Measurements from ENCODE around the gene PHTF2.

PHTF2 gene

DNA sequence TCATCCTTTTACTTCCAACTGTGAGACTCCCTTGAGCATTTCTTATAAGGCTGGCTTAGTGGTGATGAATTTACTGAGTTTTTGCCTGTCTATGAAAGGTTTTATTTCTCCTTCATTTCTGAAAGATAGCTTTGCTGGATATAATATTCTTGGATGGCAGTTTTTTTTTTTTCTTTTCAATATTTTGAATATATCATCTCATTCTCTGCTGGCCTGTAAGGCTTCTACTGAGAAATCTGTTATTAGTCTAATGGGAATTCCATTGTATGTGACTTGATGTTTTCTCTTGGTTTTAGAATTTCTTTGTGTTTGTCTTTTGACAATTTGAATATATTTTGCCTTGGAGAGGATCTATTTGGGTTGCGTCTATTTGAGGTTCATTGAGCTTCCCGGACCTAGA, 22.4 kb downstream of the PHTF2 start:
- TF ChIP-seq, protein P1, sequence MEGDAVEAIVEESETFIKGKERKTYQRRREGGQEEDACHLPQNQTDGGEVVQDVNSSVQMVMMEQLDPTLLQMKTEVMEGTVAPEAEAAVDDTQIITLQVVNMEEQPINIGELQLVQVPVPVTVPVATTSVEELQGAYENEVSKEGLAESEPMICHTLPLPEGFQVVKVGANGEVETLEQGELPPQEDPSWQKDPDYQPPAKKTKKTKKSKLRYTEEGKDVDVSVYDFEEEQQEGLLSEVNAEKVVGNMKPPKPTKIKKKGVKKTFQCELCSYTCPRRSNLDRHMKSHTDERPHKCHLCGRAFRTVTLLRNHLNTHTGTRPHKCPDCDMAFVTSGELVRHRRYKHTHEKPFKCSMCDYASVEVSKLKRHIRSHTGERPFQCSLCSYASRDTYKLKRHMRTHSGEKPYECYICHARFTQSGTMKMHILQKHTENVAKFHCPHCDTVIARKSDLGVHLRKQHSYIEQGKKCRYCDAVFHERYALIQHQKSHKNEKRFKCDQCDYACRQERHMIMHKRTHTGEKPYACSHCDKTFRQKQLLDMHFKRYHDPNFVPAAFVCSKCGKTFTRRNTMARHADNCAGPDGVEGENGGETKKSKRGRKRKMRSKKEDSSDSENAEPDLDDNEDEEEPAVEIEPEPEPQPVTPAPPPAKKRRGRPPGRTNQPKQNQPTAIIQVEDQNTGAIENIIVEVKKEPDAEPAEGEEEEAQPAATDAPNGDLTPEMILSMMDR (IDR thresholded peaks at IDR 0.05; ENCODE audit: low read depth, low read length) = no peak
- DNase-seq (ENCODE audit: extremely low read depth, low read depth) = no peak

DNA sequence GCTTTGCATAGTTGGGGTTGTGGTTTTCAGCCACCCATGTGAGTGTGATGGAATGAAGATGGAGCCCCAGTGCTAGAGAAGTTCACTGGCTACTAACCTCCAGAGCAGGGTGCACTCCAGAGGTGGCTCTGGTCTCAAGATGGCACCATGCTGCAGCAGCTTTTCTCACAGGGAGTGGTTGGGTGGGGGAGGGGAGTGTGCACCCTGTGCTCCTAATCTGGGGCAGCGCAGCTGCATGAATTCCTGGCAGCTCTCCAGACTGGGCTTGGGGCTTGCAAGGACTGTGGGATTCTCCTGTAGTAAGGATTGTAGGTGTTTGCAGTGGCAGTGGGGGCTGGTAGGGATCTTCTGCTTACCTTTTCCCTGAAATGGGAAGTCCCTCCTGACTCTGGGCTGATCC, 23.7 kb downstream of the PHTF2 start:
- DNase-seq (ENCODE audit: extremely low read depth, low read depth) = no peak
- TF ChIP-seq, protein P1 (IDR thresholded peaks at IDR 0.05; ENCODE audit: low read depth, low read length) = no peak

DNA sequence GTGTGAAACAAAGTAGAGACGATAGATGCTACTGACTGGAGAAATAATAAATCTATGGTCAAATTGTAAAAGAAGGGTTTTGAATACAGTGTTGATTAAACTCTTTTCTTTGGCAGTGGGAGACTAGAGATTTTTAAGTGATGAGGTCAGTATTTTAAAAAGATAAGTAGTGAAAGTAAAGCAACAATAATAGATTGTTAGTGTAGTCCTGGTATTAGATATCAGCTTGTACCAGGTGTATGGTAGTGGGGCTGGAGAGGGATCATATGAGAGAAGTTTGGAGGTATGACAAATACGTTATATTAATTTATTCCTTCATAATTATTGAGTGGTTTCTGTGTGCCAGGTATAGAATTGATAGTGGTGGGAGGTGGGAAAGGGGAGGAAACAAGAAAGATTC, 25.2 kb downstream of the PHTF2 start:
- TF ChIP-seq, protein P1 (IDR thresholded peaks at IDR 0.05; ENCODE audit: low read depth, low read length) = no peak

DNA sequence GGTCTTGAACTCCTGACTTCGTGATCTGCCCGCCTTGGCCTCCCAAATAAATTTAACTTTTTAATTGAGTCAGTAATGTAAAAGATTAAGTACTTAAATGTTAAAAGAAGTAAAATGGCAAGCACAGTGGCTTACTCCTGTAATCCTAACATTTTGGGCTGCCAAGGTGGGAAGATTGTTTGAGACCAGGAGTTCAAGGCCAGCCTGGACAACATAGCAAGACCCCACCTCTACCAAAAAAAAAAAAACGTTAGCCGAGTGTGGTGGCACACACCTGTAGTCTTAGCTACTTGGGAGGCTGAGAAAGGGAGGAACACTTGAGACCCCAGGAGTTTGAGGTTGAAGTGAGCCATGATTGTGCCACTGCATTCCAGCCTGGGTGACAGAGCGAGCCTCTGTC, 26.1 kb downstream of the PHTF2 start:
- no peak for DNase-seq (ENCODE audit: extremely low read depth, low read depth)
- TF ChIP-seq, protein P1 (IDR thresholded peaks at IDR 0.05; ENCODE audit: low read depth, low read length) = no peak

More for the DNA sequence above, 25.2 kb downstream of the PHTF2 start:
- DNase-seq (ENCODE audit: extremely low read depth, low read depth) = no peak

DNA sequence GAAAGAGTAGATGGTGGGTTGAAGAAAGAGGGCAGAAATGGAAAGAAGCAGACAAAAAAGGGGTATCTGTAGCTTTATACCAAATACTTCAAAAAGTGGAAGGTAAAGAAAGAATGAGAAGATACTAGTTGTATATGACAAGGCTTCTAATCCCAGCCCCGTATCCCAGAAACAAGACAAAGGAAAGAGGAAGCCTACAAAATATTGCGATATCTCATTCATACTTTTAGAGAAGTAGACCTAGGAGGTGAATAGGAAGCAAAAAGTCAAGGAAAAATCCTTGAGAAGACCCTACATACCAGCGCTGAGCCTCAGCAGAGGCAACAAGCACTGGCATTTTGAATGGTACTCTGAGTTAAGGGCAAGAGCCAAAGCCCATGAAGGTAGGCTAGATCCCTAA, 26.6 kb downstream of the PHTF2 start:
- TF ChIP-seq, protein P1 (IDR thresholded peaks at IDR 0.05; ENCODE audit: low read depth, low read length) = no peak
- no peak for DNase-seq (ENCODE audit: extremely low read depth, low read depth)

DNA sequence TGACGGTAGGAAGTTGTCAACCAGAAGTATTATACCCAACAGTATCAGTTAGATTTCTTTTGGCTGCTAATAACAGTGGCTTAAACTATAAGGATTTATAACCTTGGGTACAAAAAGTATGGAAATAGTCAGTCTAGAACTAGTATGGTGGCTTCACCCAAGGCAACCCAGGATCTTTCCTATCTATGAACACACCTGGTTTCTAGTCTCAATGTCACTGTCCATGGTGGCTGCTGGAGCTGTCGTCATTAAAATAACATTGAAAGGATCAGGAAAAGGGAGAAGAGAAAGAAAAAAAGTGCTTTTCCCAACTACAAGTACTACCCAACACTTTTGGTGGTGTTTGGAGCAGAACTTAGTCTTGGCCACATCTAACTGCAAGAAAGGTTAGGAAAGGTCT, 27.7 kb downstream of the PHTF2 start:
- TF ChIP-seq, protein P1 (IDR thresholded peaks at IDR 0.05; ENCODE audit: low read depth, low read length) = no peak
- no peak for DNase-seq (ENCODE audit: extremely low read depth, low read depth)

DNA sequence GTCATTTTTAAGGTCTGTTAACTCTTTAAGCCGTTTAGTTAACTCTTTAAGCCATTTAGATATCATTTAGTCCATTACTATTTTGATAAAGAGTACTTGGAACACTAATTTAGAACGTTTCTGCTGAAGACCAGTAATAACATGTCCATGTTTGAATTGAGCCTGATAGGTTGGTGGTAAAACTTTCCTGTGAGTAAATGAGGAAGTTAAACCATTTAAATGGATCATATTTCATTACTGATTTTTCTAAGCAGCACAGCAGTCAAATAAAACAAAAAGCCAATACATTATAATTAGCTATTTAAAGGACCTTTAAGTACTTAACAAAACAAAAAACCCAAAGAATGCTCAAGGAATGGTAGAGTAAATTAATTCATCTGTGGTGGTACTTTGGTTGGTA, 29.4 kb downstream of the PHTF2 start:
- TF ChIP-seq, protein P1 (IDR thresholded peaks at IDR 0.05; ENCODE audit: low read depth, low read length) = no peak
- DNase-seq (ENCODE audit: extremely low read depth, low read depth) = no peak

All from AG09319 (cell line).